ENCODE data around the gene C5orf47.

- no peak for TF ChIP-seq CTCF (IDR thresholded peaks at IDR 0.05; ENCODE audit: insufficient read depth, low read depth, low read length)
- no peak for TF ChIP-seq EZH2 (IDR thresholded peaks at IDR 0.05; ENCODE audit: insufficient read depth, low read length)
Observed at GRCh38 chr5:174053905-174054304, 64.9 kb downstream of the C5orf47 start.

Measured in astrocyte (in vitro differentiated cells and primary cell).